ENCODE data around the gene MAX. TPM values are rescaled to one million over a fixed set of nuclear protein-coding genes. Genes with fewer than 3 reads are reported as not detected.

MAX gene
- total RNA-seq, 1 experiment from 2014 or later = 72.9 TPM

DNA sequence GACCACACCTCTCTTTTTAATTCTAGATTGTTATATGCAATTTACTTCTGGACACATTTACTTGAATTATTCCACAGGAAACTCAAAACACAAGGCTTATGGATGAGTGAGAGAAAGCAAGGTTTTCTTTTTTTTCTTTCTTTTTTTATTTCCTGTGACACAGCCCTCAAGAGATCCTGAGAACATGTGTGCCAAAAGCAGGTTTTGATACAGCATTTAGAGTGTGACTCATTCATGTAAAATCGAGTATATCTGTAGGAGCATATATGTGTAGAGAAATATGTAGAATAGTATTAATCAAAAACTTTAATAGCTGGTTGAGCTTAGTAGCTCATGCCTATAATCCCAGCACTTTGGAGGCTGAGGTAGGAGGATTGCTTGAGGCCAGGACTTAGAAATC, 4.4 kb upstream of the MAX start:
- Mint-ChIP-seq H3K27ac (no peak overlapping the region), H3K36me3 (ENCODE audit: insufficient read depth in 1 of 3, low read depth in 3 of 3) (peaks cover 0 to 3% (median 0%) of the 10 kb centered on the region in 3 experiments; a peak in 2 of 7 replicates), H3K27me3 (ENCODE audit: low read depth) (peaks cover 13% of the 10 kb centered on the region), H3K4me3 (no peak overlapping the region), H3K9me3 (no peaks in the 10 kb centered on the region), H3K4me1 (peaks cover 15% of the 10 kb centered on the region in 2 experiments)
- H3K18ac ChIP-seq (ENCODE audit: insufficient read length, low read depth, low read length) = no peak overlapping the region
- H3K23me2 ChIP-seq (ENCODE audit: insufficient read length, low read depth, low read length, poor library complexity, severe bottlenecking) = peaks cover 8% of the 10 kb centered on the region
- no peak overlapping the region for H3K4me2 ChIP-seq (ENCODE audit: insufficient read depth, insufficient read length, low read length)
- no peak overlapping the region for H4K5ac ChIP-seq (ENCODE audit: insufficient read length, low read depth, low read length)
- no peak for DNase-seq
- no peak overlapping the region for H3K14ac ChIP-seq (ENCODE audit: insufficient read depth, low read length)
- no peak overlapping the region for H4K91ac ChIP-seq (ENCODE audit: insufficient read length, low read depth, low read length)
- no peak overlapping the region for H2BK12ac ChIP-seq (ENCODE audit: insufficient read length, low read depth, low read length)
- H3K27ac ChIP-seq (ENCODE audit: insufficient read length, low read depth, low read length) = no peak overlapping the region
- no peak overlapping the region for H2BK5ac ChIP-seq (ENCODE audit: insufficient read length, low read length)
- H3K56ac ChIP-seq (ENCODE audit: insufficient read length, low read depth, low read length) = no peak overlapping the region
- no peak overlapping the region for H4K8ac ChIP-seq (replicated peaks; ENCODE audit: insufficient read length, low read depth, low read length)
- no peak overlapping the region for H2AFZ ChIP-seq (ENCODE audit: low read length)
- TF ChIP-seq, protein P1, sequence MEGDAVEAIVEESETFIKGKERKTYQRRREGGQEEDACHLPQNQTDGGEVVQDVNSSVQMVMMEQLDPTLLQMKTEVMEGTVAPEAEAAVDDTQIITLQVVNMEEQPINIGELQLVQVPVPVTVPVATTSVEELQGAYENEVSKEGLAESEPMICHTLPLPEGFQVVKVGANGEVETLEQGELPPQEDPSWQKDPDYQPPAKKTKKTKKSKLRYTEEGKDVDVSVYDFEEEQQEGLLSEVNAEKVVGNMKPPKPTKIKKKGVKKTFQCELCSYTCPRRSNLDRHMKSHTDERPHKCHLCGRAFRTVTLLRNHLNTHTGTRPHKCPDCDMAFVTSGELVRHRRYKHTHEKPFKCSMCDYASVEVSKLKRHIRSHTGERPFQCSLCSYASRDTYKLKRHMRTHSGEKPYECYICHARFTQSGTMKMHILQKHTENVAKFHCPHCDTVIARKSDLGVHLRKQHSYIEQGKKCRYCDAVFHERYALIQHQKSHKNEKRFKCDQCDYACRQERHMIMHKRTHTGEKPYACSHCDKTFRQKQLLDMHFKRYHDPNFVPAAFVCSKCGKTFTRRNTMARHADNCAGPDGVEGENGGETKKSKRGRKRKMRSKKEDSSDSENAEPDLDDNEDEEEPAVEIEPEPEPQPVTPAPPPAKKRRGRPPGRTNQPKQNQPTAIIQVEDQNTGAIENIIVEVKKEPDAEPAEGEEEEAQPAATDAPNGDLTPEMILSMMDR (conservative IDR thresholded peaks at IDR 0.05) = no peak
- no peaks in the 10 kb centered on the region for H3K79me2 ChIP-seq (ENCODE audit: insufficient read depth, low read length)
- no peak overlapping the region for H3K4ac ChIP-seq (ENCODE audit: low read depth, low read length)
- no peak overlapping the region for H2BK120ac ChIP-seq (ENCODE audit: low read depth, low read length, poor library complexity, severe bottlenecking)
- H2BK20ac ChIP-seq (ENCODE audit: low read depth, low read length, poor library complexity, severe bottlenecking) = no peak overlapping the region
- H3K79me1 ChIP-seq (ENCODE audit: insufficient read depth, low read depth, low read length, poor library complexity, severe bottlenecking) = no peaks in the 10 kb centered on the region
- H3K4me1 ChIP-seq (ENCODE audit: insufficient read depth, low read length) = no peaks in the 10 kb centered on the region; the same call in 1 of the 2 replicates
- no peak overlapping the region for H2AK5ac ChIP-seq (ENCODE audit: insufficient read length, low read length)
- WGBS (ENCODE audit: extremely low coverage, insufficient read length, low lambda C conversion rate) = no CpG with 5 or more reads among the region's 1 CpG
- no peak overlapping the region for H2BK15ac ChIP-seq (ENCODE audit: low read depth, low read length)
- H3K9me3 ChIP-seq (ENCODE audit: control insufficient read depth, low read depth, low read length) = no peaks in the 10 kb centered on the region
- no peaks in the 10 kb centered on the region for H3K27me3 ChIP-seq (ENCODE audit: insufficient read depth, low read length)
- H3T11ph ChIP-seq (ENCODE audit: low read length) = no peak overlapping the region
- no peaks in the 10 kb centered on the region for H4K20me1 ChIP-seq (ENCODE audit: control insufficient read depth, insufficient read depth, insufficient read length)
- H3K9ac ChIP-seq (ENCODE audit: extremely low read depth, insufficient read length, low read length) = no peak overlapping the region
- no peak overlapping the region for H3K23ac ChIP-seq (ENCODE audit: insufficient read length, low read depth, low read length)
